ENCODE results near the gene EHD2.

DNA sequence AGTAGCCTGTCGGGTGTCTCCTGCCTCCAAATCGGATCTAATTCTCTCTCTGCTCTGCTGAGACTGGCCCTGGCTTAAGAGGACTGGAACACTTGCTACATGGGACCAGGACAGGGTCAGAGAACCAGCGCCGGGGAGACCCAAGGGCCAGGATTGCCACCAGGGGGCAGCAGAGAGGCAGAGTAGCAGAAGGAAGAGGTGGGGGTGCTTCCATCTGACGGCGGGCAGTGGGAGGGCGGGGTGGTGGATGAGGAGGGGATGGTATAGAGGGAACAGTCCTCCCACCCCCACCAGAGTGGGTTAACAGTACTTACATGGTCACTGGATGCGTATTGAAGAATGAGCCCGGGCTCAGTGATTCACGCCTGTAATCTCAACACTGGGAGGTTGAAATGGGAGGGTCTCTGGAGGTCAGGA, 77.2 kb downstream of the EHD2 start:
- TF ChIP-seq, protein P1, sequence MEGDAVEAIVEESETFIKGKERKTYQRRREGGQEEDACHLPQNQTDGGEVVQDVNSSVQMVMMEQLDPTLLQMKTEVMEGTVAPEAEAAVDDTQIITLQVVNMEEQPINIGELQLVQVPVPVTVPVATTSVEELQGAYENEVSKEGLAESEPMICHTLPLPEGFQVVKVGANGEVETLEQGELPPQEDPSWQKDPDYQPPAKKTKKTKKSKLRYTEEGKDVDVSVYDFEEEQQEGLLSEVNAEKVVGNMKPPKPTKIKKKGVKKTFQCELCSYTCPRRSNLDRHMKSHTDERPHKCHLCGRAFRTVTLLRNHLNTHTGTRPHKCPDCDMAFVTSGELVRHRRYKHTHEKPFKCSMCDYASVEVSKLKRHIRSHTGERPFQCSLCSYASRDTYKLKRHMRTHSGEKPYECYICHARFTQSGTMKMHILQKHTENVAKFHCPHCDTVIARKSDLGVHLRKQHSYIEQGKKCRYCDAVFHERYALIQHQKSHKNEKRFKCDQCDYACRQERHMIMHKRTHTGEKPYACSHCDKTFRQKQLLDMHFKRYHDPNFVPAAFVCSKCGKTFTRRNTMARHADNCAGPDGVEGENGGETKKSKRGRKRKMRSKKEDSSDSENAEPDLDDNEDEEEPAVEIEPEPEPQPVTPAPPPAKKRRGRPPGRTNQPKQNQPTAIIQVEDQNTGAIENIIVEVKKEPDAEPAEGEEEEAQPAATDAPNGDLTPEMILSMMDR (IDR thresholded peaks at IDR 0.05): peak; percentile 55 to 86 (median 73)
- no peak for TF ChIP-seq POLR2A (IDR thresholded peaks at IDR 0.05)
